Activated T-helper 1 cell treated with anti-CD3 and anti-CD28 coated beads, Interleukin-2, amount 50 U/mL, for 16 hours (primary cell): Measurements from ENCODE around the gene KISS1R.
"Not testable (repeated sequence)": the region's sequence is repeated elsewhere in the genome, so short reads cannot be mapped to it uniquely, and the experiment has no call there.

Experiments
- DNase-seq, 2 donors: peaks; one replicate each; pipeline ENCODE4 v3.0.0-alpha.2; 2020; ENCODE audit warnings: low read depth in 1 of 2, low spot score in 1 of 2

KISS1R gene

GRCh38 chr19:952049-952679 is 35.0 kb downstream of the KISS1R start:
- DNase-seq, result no peak

GRCh38 chr19:952680-953444 is 35.7 kb downstream of the KISS1R start:
- DNase-seq, result no peak

GRCh38 chr19:953445-954271 is 36.5 kb downstream of the KISS1R start:
- DNase-seq, result no peak

GRCh38 chr19:954272-954671 is 37.1 kb downstream of the KISS1R start:
- no peak for DNase-seq

GRCh38 chr19:954672-955494 is 37.8 kb downstream of the KISS1R start:
- no peak for DNase-seq

GRCh38 chr19:955803-956765 is 39.0 kb downstream of the KISS1R start:
- DNase-seq, result no peak

- no peak for DNase-seq
Measured at GRCh38 chr19:956766-957440, 39.8 kb downstream of the KISS1R start.

GRCh38 chr19:957578-957977 is 40.4 kb downstream of the KISS1R start:
- not testable (repeated sequence) for DNase-seq

GRCh38 chr19:958967-959855 is 42.1 kb downstream of the KISS1R start:
- DNase-seq, result peak in 1 of 2 donors; percentile 22

- no peak for DNase-seq
Measured at GRCh38 chr19:960020-960419, 42.9 kb downstream of the KISS1R start.

GRCh38 chr19:960601-960938 is 43.4 kb downstream of the KISS1R start:
- DNase-seq, result no peak

GRCh38 chr19:961866-962620 is 44.9 kb downstream of the KISS1R start:
- no peak for DNase-seq

GRCh38 chr19:962683-963400 is 45.7 kb downstream of the KISS1R start:
- no peak for DNase-seq

- DNase-seq, result no peak
Measured at GRCh38 chr19:963486-963951, 46.4 kb downstream of the KISS1R start.

GRCh38 chr19:964116-964520 is 47.0 kb downstream of the KISS1R start:
- no peak for DNase-seq

GRCh38 chr19:964761-965694 is 47.9 kb downstream of the KISS1R start:
- no peak for DNase-seq
